ENCODE measurements around the gene RSRP1.

Gene RSRP1

DNA sequence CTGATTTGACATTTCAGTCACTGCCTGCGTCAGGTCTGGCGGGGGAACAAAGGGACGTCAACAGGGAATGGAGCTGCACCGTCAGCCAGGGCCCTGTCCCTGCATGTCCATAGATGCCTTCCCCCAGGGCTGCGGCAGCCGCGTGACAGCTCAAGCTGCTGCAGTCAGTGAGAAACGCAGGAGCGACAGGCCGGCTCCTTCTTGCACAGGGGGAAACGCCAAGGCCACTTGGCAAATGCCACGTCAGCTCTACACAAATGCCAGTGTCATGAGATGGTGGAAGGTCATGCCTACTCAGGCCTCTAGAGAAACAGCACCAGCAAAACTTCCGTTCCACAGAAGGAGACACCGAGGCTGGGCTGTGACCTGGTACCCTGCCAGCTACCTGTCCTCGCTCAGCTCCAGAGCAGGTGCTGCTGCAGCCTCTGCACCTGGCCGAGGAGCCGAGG is 52.7 kb downstream of the RSRP1 start:
- H3K4me3 ChIP-seq (IDR thresholded peaks at IDR 0.05; ENCODE audit: insufficient read depth, low read depth, low read length) = no peak overlapping the region
- H3K27me3 ChIP-seq (ENCODE audit: insufficient read depth, low read depth) = no peaks in the 10 kb centered on the region
- no peaks in the 10 kb centered on the region for H4K20me1 ChIP-seq (ENCODE audit: insufficient read depth)
- no peak overlapping the region for H3K27ac ChIP-seq
- H3K4me2 ChIP-seq = no peak overlapping the region
- TF ChIP-seq, protein P1, sequence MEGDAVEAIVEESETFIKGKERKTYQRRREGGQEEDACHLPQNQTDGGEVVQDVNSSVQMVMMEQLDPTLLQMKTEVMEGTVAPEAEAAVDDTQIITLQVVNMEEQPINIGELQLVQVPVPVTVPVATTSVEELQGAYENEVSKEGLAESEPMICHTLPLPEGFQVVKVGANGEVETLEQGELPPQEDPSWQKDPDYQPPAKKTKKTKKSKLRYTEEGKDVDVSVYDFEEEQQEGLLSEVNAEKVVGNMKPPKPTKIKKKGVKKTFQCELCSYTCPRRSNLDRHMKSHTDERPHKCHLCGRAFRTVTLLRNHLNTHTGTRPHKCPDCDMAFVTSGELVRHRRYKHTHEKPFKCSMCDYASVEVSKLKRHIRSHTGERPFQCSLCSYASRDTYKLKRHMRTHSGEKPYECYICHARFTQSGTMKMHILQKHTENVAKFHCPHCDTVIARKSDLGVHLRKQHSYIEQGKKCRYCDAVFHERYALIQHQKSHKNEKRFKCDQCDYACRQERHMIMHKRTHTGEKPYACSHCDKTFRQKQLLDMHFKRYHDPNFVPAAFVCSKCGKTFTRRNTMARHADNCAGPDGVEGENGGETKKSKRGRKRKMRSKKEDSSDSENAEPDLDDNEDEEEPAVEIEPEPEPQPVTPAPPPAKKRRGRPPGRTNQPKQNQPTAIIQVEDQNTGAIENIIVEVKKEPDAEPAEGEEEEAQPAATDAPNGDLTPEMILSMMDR (conservative IDR thresholded peaks at IDR 0.05; ENCODE audit: low read depth, low read length) = no peak
- no peaks in the 10 kb centered on the region for H3K36me3 ChIP-seq (ENCODE audit: insufficient read depth)
- no peak overlapping the region for H2AFZ ChIP-seq (ENCODE audit: low read depth)
- H3K79me2 ChIP-seq (ENCODE audit: insufficient read depth, low read depth) = no peaks in the 10 kb centered on the region
- no peak overlapping the region for H3K9ac ChIP-seq
- H3K4me1 ChIP-seq (ENCODE audit: low read depth, poor library complexity, severe bottlenecking) = no peaks in the 10 kb centered on the region

DNA sequence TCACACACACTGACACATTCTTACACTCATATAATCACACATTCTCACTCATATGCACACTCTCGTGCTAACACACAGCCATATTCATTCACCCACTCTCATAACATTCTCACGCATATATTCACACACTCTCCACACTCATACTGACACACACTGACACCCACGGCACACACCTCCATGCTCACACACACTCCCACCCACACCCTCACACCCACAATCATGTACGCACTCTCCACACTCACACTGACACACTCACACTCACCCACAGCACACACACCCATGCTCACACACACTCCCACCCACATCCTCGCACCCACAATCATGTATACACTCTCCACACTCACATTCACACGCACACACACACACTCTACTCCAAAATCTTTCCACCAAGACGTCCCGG is 53.2 kb downstream of the RSRP1 start:
- no peaks in the 10 kb centered on the region for H3K27me3 ChIP-seq (ENCODE audit: insufficient read depth, low read depth)
- H3K79me2 ChIP-seq (ENCODE audit: insufficient read depth, low read depth) = no peaks in the 10 kb centered on the region
- H3K4me2 ChIP-seq = no peak overlapping the region
- H2AFZ ChIP-seq (ENCODE audit: low read depth) = no peak overlapping the region
- H4K20me1 ChIP-seq (ENCODE audit: insufficient read depth) = no peaks in the 10 kb centered on the region
- TF ChIP-seq, protein P1 (conservative IDR thresholded peaks at IDR 0.05; ENCODE audit: low read depth, low read length) = no peak
- no peaks in the 10 kb centered on the region for H3K36me3 ChIP-seq (ENCODE audit: insufficient read depth)
- no peak overlapping the region for H3K27ac ChIP-seq
- no peak overlapping the region for H3K9ac ChIP-seq
- no peak overlapping the region for H3K4me3 ChIP-seq (IDR thresholded peaks at IDR 0.05; ENCODE audit: insufficient read depth, low read depth, low read length)
- H3K4me1 ChIP-seq (ENCODE audit: low read depth, poor library complexity, severe bottlenecking) = no peaks in the 10 kb centered on the region

DNA sequence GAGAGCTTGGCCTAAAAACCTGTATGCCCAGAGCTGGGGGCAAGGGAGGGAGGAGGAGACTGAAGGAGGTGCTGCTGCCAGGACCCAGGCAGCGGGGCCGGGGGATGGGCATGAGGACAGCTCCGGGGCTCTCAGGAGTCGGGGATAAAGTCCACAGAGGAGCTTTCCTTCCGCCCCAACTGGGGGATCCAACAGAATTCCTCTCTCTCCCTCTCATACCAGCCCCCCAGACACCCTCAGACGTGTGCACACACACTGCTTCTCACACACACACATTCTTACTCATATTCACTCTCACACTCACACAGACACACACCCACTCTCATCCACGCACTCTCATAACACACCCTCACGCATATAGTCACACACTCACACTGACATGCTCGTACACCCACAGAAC is 54.0 kb downstream of the RSRP1 start:
- Histone ChIP-seq H4K20me1 (ENCODE audit: insufficient read depth) (no peaks in the 10 kb centered on the region), H3K4me3 (IDR thresholded peaks at IDR 0.05; ENCODE audit: insufficient read depth, low read depth, low read length) (no peak overlapping the region), H3K4me1 (ENCODE audit: low read depth, poor library complexity, severe bottlenecking) (no peaks in the 10 kb centered on the region), H3K4me2 (no peak overlapping the region), H3K27ac (no peak overlapping the region), H3K9ac (no peak overlapping the region), H3K27me3 (ENCODE audit: insufficient read depth, low read depth) (no peaks in the 10 kb centered on the region), H2AFZ (ENCODE audit: low read depth) (no peak overlapping the region), H3K36me3 (ENCODE audit: insufficient read depth) (no peaks in the 10 kb centered on the region), H3K79me2 (ENCODE audit: insufficient read depth, low read depth) (no peaks in the 10 kb centered on the region)
- TF ChIP-seq, protein P1 (conservative IDR thresholded peaks at IDR 0.05; ENCODE audit: low read depth, low read length) = no peak

Data from KMS-11 (cell line).